Calu3 (cell line): Measurements from ENCODE around the gene CARMIL1. TPM values are rescaled to one million over a fixed set of nuclear protein-coding genes. Genes with fewer than 3 reads are reported as not detected.

Experiments
- BruUV-seq: library from RNA; stranded (reverse); fragments of 400-500 nt; replicated peaks from 2 replicates; lab custom pipeline; 2021; lab: Mats Ljungman, UMichigan
- CTCF ChIA-PET: fragments of 300-600 bp; sonication (Branson Sonifier 250); formaldehyde crosslinking; loops from one replicate; lab custom pipeline; 2022; ENCODE audit warnings: antibody characterized with exemption; lab: Charles Lee
- DNase-seq: peaks from one replicate; pipeline ENCODE4 v3.0.0; 2022
- H3K27ac Mint-ChIP-seq: one replicate; pipeline ENCODE4 v1.8.0; 2022; ENCODE audit warnings: mixed read lengths; ENCODE audit not compliant: unreplicated experiment
- H3K27me3 Mint-ChIP-seq: one replicate; pipeline ENCODE4 v1.8.0; 2022; ENCODE audit warnings: mixed read lengths; ENCODE audit not compliant: unreplicated experiment
- H3K36me3 Mint-ChIP-seq: one replicate; pipeline ENCODE4 v1.8.0; 2022; ENCODE audit warnings: mild to moderate bottlenecking, moderate library complexity, mixed read lengths; ENCODE audit not compliant: insufficient read depth, unreplicated experiment
- H3K4me1 Mint-ChIP-seq: one replicate; pipeline ENCODE4 v1.8.0; 2022; ENCODE audit warnings: mild to moderate bottlenecking, low read depth, mixed read lengths; ENCODE audit not compliant: unreplicated experiment
- H3K4me3 Mint-ChIP-seq: one replicate; pipeline ENCODE4 v1.8.0; 2022; ENCODE audit warnings: mild to moderate bottlenecking, low read depth, moderate library complexity, mixed read lengths; ENCODE audit not compliant: unreplicated experiment
- H3K9me3 Mint-ChIP-seq: one replicate; pipeline ENCODE4 v1.8.0; 2022; ENCODE audit warnings: low read depth, mixed read lengths; ENCODE audit not compliant: unreplicated experiment
- intact Hi-C: fragments of 100-400 bp; cut with micrococcal nuclease; formaldehyde crosslinking; loops from one replicate; pipeline ENCODE4 v1.10.0; 2022; ENCODE audit not compliant: unreplicated experiment
- total RNA-seq: library from RNA; stranded (reverse); gene quantifications from 2 replicates; pipeline ENCODE4 v1.2.3, GENCODE V29; 2022
- TF ChIP-seq, protein P1 (sequence below): fragments of 200-600 bp; IDR thresholded peaks from one replicate; pipeline ENCODE4 v1.8.0; 2022; ENCODE audit warnings: antibody characterized with exemption; ENCODE audit not compliant: unreplicated experiment

CARMIL1 gene
- total RNA-seq, 1 experiment from 2014 or later: 92.4 TPM

DNA sequence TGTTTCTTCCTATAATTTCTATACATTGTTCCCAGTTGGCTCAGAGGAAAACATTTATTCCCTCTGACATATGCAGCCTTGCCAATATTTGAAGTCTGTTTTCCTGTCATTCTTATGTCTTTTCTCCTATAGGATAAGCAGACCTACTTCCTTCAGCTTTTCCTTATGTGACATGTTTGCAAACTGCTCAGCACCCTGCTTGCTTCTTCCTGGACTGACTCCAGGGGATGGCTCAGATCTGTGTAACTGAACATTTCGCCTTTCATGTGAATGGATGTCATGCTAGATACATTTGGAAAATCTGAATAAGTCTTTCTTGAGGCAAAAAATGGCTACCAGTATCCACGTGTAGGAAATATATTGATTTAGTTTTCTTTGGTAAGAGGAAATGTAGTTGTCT lies 113.2 kb downstream of the CARMIL1 start:
- TF ChIP-seq, protein P1, sequence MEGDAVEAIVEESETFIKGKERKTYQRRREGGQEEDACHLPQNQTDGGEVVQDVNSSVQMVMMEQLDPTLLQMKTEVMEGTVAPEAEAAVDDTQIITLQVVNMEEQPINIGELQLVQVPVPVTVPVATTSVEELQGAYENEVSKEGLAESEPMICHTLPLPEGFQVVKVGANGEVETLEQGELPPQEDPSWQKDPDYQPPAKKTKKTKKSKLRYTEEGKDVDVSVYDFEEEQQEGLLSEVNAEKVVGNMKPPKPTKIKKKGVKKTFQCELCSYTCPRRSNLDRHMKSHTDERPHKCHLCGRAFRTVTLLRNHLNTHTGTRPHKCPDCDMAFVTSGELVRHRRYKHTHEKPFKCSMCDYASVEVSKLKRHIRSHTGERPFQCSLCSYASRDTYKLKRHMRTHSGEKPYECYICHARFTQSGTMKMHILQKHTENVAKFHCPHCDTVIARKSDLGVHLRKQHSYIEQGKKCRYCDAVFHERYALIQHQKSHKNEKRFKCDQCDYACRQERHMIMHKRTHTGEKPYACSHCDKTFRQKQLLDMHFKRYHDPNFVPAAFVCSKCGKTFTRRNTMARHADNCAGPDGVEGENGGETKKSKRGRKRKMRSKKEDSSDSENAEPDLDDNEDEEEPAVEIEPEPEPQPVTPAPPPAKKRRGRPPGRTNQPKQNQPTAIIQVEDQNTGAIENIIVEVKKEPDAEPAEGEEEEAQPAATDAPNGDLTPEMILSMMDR: no peak
- no peak overlapping the region for H3K27ac Mint-ChIP-seq
- H3K9me3 Mint-ChIP-seq: no peaks in the 10 kb centered on the region
- H3K4me1 Mint-ChIP-seq: peaks cover 18% of the 10 kb centered on the region
- BruUV-seq: no TSS peak
- intact Hi-C loops: no loop called here
- no peak overlapping the region for H3K4me3 Mint-ChIP-seq
- DNase-seq: no peak
- H3K36me3 Mint-ChIP-seq: no peaks in the 10 kb centered on the region
- no peaks in the 10 kb centered on the region for H3K27me3 Mint-ChIP-seq
- CTCF ChIA-PET: interaction anchor here (0.6 kb wide), 2 partner anchors 10 to 164 kb away, joined by 5 to 6 read pairs; no protein-coding TSS in a partner anchor

DNA sequence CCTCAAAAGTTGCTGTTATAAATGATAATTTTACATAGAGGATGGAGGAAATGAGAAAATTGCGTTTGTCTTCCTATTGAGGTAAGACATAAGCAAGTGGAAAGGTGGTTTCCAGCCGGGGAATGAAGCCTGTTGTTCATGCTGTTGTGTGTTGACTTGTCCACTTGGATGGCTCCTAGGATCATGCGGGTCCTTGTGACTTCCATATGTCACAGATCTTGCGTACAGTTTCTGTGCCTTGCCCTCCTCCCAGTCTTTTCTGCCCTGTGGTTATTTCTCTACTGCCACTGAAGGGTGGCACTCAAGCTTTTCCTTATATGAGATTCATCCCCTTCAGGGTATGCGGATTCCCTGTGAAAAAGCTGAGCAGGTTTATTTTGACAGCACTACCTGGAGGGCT lies 116.6 kb downstream of the CARMIL1 start:
- intact Hi-C loops: no loop called here
- CTCF ChIA-PET: interaction anchor here (1.0 kb wide), 1 partner anchor 117 kb away, joined by 10 read pairs; the partner anchor contains the start of gene CARMIL1
- TF ChIP-seq, protein P1: no peak
- Mint-ChIP-seq H3K27ac (no peak overlapping the region), H3K9me3 (no peaks in the 10 kb centered on the region), H3K27me3 (no peaks in the 10 kb centered on the region), H3K36me3 (no peaks in the 10 kb centered on the region), H3K4me1 (peaks cover 8% of the 10 kb centered on the region), H3K4me3 (no peak overlapping the region)
- no peak for DNase-seq
- no TSS peak for BruUV-seq

DNA sequence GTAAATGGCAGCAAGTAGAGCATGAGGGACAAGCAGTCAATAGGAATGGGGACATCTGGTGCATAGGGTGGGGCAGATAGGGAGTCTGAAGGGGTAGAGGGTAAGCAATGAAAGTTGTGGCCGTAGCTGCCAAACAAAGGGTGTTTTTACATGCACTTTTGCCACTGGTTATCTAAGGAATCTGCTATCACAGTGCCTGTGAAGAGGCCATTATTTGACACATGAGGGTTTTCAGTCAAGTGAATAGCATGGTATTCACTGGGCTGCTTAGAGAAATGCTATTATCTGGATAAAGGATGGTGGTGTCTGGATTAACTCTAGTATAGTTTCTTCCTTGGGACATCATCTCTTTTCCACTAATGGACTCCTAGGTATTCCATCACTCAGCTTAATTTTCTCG lies 118.2 kb downstream of the CARMIL1 start:
- intact Hi-C loops: no loop called here
- CTCF ChIA-PET: interaction anchor here (0.7 kb wide), 1 partner anchor 357 kb away, joined by 3 read pairs; the partner anchor contains the start of gene SLC17A4
- Mint-ChIP-seq H3K27me3 (no peaks in the 10 kb centered on the region), H3K36me3 (no peaks in the 10 kb centered on the region), H3K4me3 (no peak overlapping the region), H3K4me1 (peaks cover 8% of the 10 kb centered on the region), H3K27ac (no peak overlapping the region), H3K9me3 (no peaks in the 10 kb centered on the region)
- TF ChIP-seq, protein P1: no peak
- no TSS peak for BruUV-seq
- DNase-seq: no peak

- peaks cover 8% of the 10 kb centered on the region for H3K4me1 Mint-ChIP-seq
Measured at GRCh38 chr6:25399885-25400284, 120.7 kb downstream of the CARMIL1 start.

More at GRCh38 chr6:25399885-25400284, 120.7 kb downstream of the CARMIL1 start:
- no TSS peak for BruUV-seq
- CTCF ChIA-PET: interaction anchor here (1.0 to 1.6 kb wide), 3 partner anchors 15 to 101 kb away, joined by 3 to 5 read pairs (median 3); no protein-coding TSS in a partner anchor
- Mint-ChIP-seq H3K27ac (no peak overlapping the region), H3K9me3 (no peaks in the 10 kb centered on the region), H3K4me3 (no peak overlapping the region), H3K36me3 (peaks cover 5% of the 10 kb centered on the region), H3K27me3 (no peaks in the 10 kb centered on the region)
- no peak for DNase-seq
- intact Hi-C loops: no loop called here
- TF ChIP-seq, protein P1: no peak
